ENCODE measurements around the gene FMO4.
"Not testable (repeated sequence)": the region's sequence is repeated elsewhere in the genome, so short reads cannot be mapped to it uniquely, and the experiment has no call there.

Gene FMO4

DNA sequence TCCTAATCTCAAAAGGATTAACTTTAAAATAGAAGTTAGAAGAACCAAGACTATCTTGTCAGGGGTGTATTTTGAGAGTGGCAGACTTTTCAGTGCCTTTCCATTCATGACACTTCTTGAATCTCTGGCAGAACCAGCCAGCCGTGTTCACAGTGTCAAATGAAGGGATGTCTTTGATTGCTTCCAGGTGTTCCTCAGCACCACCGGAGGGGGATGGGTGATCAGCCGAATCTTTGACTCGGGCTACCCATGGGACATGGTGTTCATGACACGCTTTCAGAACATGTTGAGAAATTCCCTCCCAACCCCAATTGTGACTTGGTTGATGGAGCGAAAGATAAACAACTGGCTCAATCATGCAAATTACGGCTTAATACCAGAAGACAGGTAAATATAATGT lies 33.4 kb upstream of the FMO4 start:
- Histone ChIP-seq H3K9me3 (ENCODE audit: low read depth, low read length) (no peaks in the 10 kb centered on the region), H3K9ac (ENCODE audit: insufficient read length) (no peak overlapping the region), H3K27ac (no peak overlapping the region), H3K4me3 (no peak overlapping the region), H3K36me3 (ENCODE audit: insufficient read depth, low read length) (no peaks in the 10 kb centered on the region)
- TF ChIP-seq POLR2AphosphoS5 (IDR thresholded peaks at IDR 0.05; ENCODE audit: borderline replicate concordance, low read depth, low read length) (no peak), EZH2 (IDR thresholded peaks at IDR 0.05) (no peak), FOXP2 (optimal IDR thresholded peaks at IDR 0.05; ENCODE audit: control extremely low read depth, extremely low read length, insufficient read depth) (no peak)
- DNase-seq (ENCODE audit: low read depth, low spot score), result no peak

DNA sequence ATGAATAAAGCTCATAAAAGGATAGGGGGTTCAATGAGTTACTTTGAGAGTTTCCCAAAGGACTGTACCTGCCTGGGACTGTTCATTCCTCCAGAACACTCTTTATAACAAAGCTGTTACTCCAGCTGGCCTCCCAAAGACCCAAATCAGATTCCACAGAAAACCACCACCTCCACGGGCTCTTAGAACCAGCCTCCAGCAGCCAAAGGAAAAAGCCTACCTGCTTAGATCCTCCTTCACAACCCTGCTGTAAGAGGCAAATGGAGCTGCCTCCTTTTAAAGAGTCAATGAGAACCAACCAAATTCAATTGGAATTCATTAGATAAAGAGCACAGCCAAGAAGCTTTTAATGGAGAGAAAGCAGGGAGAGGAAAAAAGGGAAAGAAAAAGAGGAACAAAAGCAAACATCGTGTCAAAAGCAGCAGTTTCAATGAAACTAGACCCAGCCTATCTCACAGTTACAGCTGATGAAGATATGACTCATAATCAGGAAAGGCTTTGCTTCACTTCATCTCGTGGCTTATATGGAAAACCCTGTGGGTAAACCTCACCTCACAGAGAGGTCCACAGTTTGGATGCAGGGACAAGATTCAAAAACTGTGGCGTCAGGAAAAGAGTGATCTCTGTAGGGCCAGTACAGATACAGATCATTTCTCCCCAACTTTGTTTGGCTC lies 27.8 kb upstream of the FMO4 start:
- no peaks in the 10 kb centered on the region for H3K9me3 ChIP-seq (ENCODE audit: low read depth, low read length)
- DNase-seq (ENCODE audit: low read depth, low spot score), result no peak
- H3K9ac ChIP-seq (ENCODE audit: insufficient read length), result no peak overlapping the region
- no peaks in the 10 kb centered on the region for H3K36me3 ChIP-seq (ENCODE audit: insufficient read depth, low read length)
- TF ChIP-seq EZH2 (IDR thresholded peaks at IDR 0.05) (no peak), POLR2AphosphoS5 (IDR thresholded peaks at IDR 0.05; ENCODE audit: borderline replicate concordance, low read depth, low read length) (no peak), FOXP2 (optimal IDR thresholded peaks at IDR 0.05; ENCODE audit: control extremely low read depth, extremely low read length, insufficient read depth) (no peak)
- no peak overlapping the region for H3K4me3 ChIP-seq
- H3K27ac ChIP-seq, result no peak overlapping the region

DNA sequence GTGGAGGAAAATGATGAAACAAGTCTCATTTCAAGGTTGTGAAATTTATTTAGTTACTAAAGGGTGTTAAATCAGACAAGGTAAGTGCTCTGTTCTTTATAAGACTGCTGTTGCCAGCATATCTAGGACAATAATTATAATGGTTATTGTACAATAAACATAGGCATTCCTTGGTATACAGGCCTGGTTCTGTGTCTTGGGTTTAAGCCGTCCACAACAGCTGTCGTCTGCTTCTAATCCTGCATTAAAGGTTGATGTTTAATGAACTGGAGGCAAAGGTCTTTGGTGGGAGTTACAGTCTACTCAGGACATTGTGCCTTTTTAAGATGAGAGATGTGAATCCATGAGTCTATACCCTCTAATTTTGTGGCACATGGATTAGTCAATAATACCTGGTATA lies 23.4 kb upstream of the FMO4 start:
- TF ChIP-seq EZH2 (IDR thresholded peaks at IDR 0.05) (no peak), FOXP2 (optimal IDR thresholded peaks at IDR 0.05; ENCODE audit: control extremely low read depth, extremely low read length, insufficient read depth) (no peak), POLR2AphosphoS5 (IDR thresholded peaks at IDR 0.05; ENCODE audit: borderline replicate concordance, low read depth, low read length) (no peak)
- Histone ChIP-seq H3K4me3 (no peak overlapping the region), H3K9ac (ENCODE audit: insufficient read length) (no peak overlapping the region), H3K36me3 (ENCODE audit: insufficient read depth, low read length) (no peaks in the 10 kb centered on the region), H3K27ac (no peak overlapping the region), H3K9me3 (ENCODE audit: low read depth, low read length) (no peaks in the 10 kb centered on the region)
- no peak for DNase-seq (ENCODE audit: low read depth, low spot score)

DNA sequence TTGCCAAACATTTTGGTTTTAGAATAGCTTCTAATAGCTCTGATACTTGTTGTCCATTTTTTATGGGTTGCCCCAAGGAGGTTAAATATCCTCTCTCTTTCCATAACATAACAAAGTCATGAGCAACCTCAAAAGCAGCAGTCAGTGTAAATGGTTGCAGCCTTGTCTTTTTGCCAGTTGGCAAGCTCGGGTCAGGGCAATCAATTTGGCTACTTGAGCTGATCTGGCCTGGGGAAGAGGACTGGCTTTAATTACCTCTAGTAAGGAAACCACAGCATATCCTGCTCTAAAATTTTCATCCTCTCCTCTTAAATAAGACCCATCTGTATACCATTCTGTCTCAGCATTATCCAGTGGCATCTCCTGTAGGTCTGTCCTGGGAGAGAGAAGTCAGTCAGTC lies 21.2 kb upstream of the FMO4 start:
- Histone ChIP-seq H3K9me3 (ENCODE audit: low read depth, low read length) (no peaks in the 10 kb centered on the region), H3K4me3 (no peak overlapping the region), H3K36me3 (ENCODE audit: insufficient read depth, low read length) (no peaks in the 10 kb centered on the region), H3K27ac (no peak overlapping the region), H3K9ac (ENCODE audit: insufficient read length) (no peak overlapping the region)
- no peak for DNase-seq (ENCODE audit: low read depth, low spot score)
- TF ChIP-seq POLR2AphosphoS5 (IDR thresholded peaks at IDR 0.05; ENCODE audit: borderline replicate concordance, low read depth, low read length) (no peak), FOXP2 (optimal IDR thresholded peaks at IDR 0.05; ENCODE audit: control extremely low read depth, extremely low read length, insufficient read depth) (no peak), EZH2 (IDR thresholded peaks at IDR 0.05) (no peak)

DNA sequence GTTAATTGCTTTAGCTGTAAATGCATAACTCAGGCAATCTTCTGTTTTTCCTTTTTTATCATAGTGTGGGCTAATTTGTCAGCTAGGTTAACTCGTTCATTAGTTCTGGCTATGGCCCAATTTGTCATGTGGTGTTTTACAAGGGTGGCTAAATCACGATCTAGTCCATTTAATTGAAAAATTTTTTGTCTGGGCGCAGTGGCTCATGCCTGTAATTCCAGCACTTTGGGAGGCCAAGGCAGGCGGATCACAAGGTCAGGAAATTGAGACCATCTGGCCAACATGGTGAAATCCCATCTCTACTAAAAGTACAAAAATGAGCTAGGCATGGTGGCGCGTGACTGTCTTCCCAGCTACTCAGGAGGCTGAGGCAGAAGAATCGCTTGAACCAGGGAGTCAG lies 18.6 kb upstream of the FMO4 start:
- not testable (repeated sequence) for H3K36me3 ChIP-seq (ENCODE audit: insufficient read depth, low read length); H3K9me3 ChIP-seq (ENCODE audit: low read depth, low read length); H3K4me3 ChIP-seq; H3K27ac ChIP-seq; DNase-seq (ENCODE audit: low read depth, low spot score); H3K9ac ChIP-seq (ENCODE audit: insufficient read length)

DNA sequence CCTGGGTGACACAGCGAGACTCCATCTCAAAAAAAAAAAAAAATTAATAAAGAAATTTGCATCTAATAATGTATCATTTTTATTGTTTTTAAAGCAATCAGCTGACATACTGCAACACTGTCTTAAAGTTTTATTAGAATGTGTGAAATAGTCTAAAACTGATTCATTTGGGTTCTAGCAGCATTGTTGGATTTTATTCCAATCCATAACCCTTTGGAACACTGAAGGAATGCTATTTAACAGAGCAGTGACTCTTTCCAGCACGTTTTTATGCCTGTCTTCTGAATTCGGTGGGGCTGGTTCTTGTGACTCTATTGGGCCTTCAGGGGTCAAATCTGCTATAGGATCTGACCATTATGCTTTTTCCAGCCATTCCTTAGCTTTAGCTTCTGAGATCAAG lies 18.2 kb upstream of the FMO4 start:
- TF ChIP-seq POLR2AphosphoS5 (IDR thresholded peaks at IDR 0.05; ENCODE audit: borderline replicate concordance, low read depth, low read length), result no peak
- no peak for TF ChIP-seq EZH2 (IDR thresholded peaks at IDR 0.05)
- TF ChIP-seq FOXP2 (optimal IDR thresholded peaks at IDR 0.05; ENCODE audit: control extremely low read depth, extremely low read length, insufficient read depth), result no peak
- H3K36me3 ChIP-seq (ENCODE audit: insufficient read depth, low read length), result no peaks in the 10 kb centered on the region
- no peak for DNase-seq (ENCODE audit: low read depth, low spot score)
- no peak overlapping the region for H3K4me3 ChIP-seq
- H3K9ac ChIP-seq (ENCODE audit: insufficient read length), result no peak overlapping the region
- H3K9me3 ChIP-seq (ENCODE audit: low read depth, low read length), result no peaks in the 10 kb centered on the region
- H3K27ac ChIP-seq, result no peak overlapping the region

DNA sequence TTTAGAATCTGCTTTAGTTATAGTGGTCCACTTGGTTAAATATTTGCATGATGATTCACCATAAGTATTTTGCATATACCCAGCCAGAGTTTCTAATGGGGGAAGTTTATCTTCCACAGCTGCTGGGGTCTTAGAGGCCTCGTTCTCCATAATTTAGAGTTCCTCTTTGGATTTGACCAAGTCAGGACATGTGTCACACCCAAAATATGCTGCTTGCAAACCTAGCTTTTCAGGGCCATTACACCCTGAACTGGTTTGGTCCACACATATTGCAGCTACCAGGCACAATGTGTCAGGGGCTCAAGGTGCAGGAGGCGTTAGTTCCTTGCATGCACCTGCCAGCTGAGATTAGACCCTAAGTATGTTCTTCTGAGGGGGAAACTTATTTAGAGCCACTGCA lies 17.1 kb upstream of the FMO4 start:
- Histone ChIP-seq H3K4me3 (no peak overlapping the region), H3K9me3 (ENCODE audit: low read depth, low read length) (no peaks in the 10 kb centered on the region), H3K36me3 (ENCODE audit: insufficient read depth, low read length) (no peaks in the 10 kb centered on the region), H3K9ac (ENCODE audit: insufficient read length) (no peak overlapping the region), H3K27ac (no peak overlapping the region)
- no peak for TF ChIP-seq FOXP2 (optimal IDR thresholded peaks at IDR 0.05; ENCODE audit: control extremely low read depth, extremely low read length, insufficient read depth)
- TF ChIP-seq POLR2AphosphoS5 (IDR thresholded peaks at IDR 0.05; ENCODE audit: borderline replicate concordance, low read depth, low read length), result no peak
- no peak for TF ChIP-seq EZH2 (IDR thresholded peaks at IDR 0.05)
- no peak for DNase-seq (ENCODE audit: low read depth, low spot score)

DNA sequence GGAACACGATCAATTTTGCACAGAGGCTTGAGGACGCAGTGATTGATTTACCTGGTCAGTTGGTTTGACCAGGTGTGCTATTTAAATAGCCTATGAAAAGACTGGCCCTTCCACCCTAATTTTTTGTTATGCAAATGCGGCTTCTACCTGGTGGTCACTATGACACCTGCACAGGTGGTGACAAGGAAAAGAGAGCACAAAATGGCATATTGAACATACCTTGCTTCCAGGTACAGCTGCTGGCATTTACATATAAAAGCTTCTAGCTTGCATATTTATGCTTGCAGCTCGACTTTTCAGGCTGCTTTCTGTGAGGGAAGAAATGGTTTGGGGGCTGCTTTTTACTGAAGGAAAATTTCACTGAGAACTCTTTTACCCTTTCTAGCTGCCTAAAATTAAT lies 15.3 kb upstream of the FMO4 start:
- Histone ChIP-seq H3K9ac (ENCODE audit: insufficient read length) (no peak overlapping the region), H3K36me3 (ENCODE audit: insufficient read depth, low read length) (no peaks in the 10 kb centered on the region), H3K9me3 (ENCODE audit: low read depth, low read length) (no peaks in the 10 kb centered on the region), H3K4me3 (no peak overlapping the region), H3K27ac (no peak overlapping the region)
- no peak for DNase-seq (ENCODE audit: low read depth, low spot score)
- no peak for TF ChIP-seq FOXP2 (optimal IDR thresholded peaks at IDR 0.05; ENCODE audit: control extremely low read depth, extremely low read length, insufficient read depth)
- TF ChIP-seq EZH2 (IDR thresholded peaks at IDR 0.05), result no peak
- no peak for TF ChIP-seq POLR2AphosphoS5 (IDR thresholded peaks at IDR 0.05; ENCODE audit: borderline replicate concordance, low read depth, low read length)

DNA sequence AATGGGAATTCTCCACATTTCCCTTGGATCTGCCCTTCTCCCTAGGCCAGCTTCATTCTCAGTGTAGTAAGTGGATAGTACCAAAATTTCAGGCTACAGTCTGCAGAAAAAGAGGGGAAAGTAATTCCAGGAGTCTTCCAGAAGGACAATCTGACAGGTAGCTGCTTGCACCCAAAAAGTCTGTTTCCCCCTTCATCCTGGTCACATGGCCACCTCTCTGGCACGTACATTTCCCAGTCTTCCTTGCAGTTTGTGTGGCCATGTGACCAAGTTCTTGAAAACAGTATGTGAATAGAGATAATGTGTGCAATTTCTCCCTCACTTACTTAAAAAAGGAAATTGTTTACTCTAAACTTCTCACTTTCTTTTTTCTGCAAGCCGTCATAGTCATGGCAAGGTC lies 14.6 kb upstream of the FMO4 start:
- Histone ChIP-seq H3K27ac (no peak overlapping the region), H3K36me3 (ENCODE audit: insufficient read depth, low read length) (no peaks in the 10 kb centered on the region), H3K9me3 (ENCODE audit: low read depth, low read length) (no peaks in the 10 kb centered on the region), H3K4me3 (no peak overlapping the region), H3K9ac (ENCODE audit: insufficient read length) (no peak overlapping the region)
- DNase-seq (ENCODE audit: low read depth, low spot score), result no peak
- no peak for TF ChIP-seq EZH2 (IDR thresholded peaks at IDR 0.05)
- TF ChIP-seq FOXP2 (optimal IDR thresholded peaks at IDR 0.05; ENCODE audit: control extremely low read depth, extremely low read length, insufficient read depth), result no peak
